Hair follicle dermal papilla cell (primary cell): ENCODE measurements around the gene STATH. TPM values are rescaled to one million over a fixed set of nuclear protein-coding genes. Genes with fewer than 3 reads are reported as not detected.

ENCODE experiments used
- total RNA-seq: library from RNA; depleted of rRNA; stranded (reverse); fragments of >200 nt; gene quantifications from 2 replicates; pipeline ENCODE4 v1.2.3, GENCODE V29; 2012

STATH gene, protein sequence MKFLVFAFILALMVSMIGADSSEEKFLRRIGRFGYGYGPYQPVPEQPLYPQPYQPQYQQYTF
- not detected in 2 replicates for total RNA-seq

DNA sequence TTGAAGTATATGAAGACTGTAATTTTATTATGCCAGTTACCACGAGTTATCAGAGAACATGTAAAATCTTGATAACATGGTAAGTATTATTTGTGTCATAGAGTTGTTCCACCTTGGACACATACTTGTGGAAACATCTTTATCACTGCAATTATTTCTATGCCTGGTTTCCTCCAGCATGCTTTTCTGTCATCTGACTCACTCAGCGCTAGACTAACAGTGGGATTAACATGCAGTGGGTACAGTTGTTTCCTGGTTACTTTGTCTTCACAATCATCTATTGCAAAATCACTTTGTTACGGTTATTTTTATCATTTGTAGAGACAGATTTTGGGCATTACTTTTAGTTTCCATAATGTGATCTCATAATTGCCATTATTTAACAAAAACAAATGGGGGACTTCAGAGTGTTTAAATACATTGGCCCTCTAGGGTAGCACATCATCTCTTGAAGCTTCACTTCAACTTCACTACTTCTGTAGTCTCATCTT is at the start of gene STATH:
STATH (plus strand) TSS at position 441 of the 491 bp plus-strand sequence. CDS start 2,472 bp downstream, outside the sequence.

DNA sequence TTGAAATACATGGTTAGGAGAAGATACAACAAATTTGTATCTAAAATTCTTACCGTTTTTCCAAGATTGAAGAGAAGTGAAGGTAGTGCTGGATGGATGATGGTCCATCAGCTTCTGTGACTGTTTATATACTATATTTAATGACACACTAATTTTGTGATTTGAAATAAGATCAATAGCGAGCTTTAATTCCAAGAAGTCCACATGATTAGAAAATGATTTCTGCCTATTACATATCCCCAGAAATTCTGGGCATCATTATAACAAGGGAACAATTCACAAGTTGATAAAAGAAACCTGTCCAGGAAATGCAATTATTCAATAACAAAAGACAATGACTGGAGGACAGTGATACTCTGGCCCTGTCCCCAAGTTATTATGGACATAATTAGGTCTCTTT is 30.1 kb upstream of the STATH start, which contains the start of gene CSN2:
CSN2 (minus strand) TSS at position 101 of the 400 bp plus-strand sequence. CDS start 4,733 bp downstream, outside the sequence.

DNA sequence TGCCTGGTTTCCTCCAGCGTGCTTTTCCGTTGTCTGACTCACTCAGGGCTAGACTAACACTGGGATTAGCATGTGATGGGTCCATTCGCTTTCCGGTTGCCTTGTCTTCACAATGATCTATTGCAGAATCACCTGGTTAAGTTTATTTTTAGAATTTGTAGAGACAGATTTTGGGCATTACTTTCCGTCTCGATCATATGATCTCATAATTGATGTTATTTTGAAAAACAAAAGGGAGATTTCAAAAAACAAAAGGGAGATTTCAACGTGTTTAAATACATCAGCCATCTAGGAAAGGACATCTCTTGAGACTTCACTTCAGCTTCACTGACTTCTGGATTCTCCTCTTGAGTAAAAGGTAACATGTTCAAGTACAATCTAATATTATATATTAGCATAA is 32.4 kb downstream of the STATH start, which contains the start of gene HTN3:
HTN3 (plus strand) TSS at position 301 of the 400 bp plus-strand sequence. CDS start 2,282 bp downstream, outside the sequence.

DNA sequence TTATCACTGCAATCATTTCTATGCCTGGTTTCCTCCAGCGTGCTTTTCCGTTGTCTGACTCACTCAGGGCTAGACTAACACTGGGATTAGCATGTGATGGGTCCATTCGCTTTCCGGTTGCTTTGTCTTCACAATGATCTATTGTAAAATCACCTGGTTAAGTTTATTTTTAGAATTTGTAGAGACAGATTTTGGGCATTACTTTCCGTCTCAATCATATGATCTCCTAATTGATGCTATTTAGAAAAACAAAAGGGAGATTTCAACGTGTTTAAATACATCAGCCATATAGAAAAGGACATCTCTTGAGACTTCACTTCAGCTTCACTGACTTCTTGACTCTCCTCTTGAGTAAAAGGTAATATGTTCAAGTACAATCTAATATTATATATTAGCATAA is 54.4 kb downstream of the STATH start, which contains the start of gene HTN1:
HTN1 (plus strand) TSS at position 301 of the 400 bp plus-strand sequence. CDS start 2,639 bp downstream, outside the sequence.

Other genes starting within 250 kb of the STATH start
- under 0.01 and 0.12 TPM in 2 replicates for gene SULT1B1, start 235.3 kb upstream of the STATH start, total RNA-seq
- not detected in 2 replicates for gene SULT1E1, start 135.8 kb upstream of the STATH start, total RNA-seq
- gene CSN1S1, start 64.9 kb upstream of the STATH start, total RNA-seq = not detected in 2 replicates
- not detected in 2 replicates for gene CSN2, start 30.2 kb upstream of the STATH start, total RNA-seq
- not detected in 2 replicates for gene HTN3, start 32.5 kb downstream of the STATH start, total RNA-seq
- gene HTN1, start 54.5 kb downstream of the STATH start, total RNA-seq = not detected in 2 replicates
- gene PRR27, start 158.3 kb downstream of the STATH start, total RNA-seq = not detected in 2 replicates
- gene ODAM, start 199.8 kb downstream of the STATH start, total RNA-seq = not detected in 2 replicates
- not detected in 2 replicates for gene FDCSP, start 230.2 kb downstream of the STATH start, total RNA-seq
- not detected in 2 replicates for gene CSN3, start 246.6 kb downstream of the STATH start, total RNA-seq